ENCODE measurements around the gene ZNF444.

DNA sequence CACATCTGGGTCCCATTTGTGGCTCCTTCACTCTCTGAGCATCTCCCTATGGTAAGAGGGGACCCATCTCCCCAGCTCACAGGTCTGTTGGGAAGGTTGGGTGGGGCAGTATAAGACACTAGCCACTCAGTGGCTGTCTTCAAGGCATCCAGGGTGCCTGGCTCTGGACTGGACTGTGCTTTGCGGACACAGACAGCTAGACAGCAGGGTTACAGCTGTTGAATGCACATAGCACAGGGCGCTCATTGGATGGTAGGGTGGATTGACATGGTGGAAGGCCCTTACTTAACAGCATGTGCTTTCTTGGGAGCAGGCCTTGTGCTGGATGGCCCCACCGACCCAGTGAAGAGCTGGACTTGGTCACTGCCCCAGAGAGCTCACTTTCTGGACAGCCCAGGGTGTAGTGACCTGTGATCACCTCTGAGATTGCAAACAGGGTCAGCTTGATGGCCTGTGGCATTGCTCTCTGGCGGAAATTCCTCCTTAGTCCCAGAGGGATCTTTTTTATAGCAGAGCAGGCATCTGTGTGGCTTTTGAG, 1.9 kb downstream of the ZNF444 start:
- TF ChIP-seq, protein P1, sequence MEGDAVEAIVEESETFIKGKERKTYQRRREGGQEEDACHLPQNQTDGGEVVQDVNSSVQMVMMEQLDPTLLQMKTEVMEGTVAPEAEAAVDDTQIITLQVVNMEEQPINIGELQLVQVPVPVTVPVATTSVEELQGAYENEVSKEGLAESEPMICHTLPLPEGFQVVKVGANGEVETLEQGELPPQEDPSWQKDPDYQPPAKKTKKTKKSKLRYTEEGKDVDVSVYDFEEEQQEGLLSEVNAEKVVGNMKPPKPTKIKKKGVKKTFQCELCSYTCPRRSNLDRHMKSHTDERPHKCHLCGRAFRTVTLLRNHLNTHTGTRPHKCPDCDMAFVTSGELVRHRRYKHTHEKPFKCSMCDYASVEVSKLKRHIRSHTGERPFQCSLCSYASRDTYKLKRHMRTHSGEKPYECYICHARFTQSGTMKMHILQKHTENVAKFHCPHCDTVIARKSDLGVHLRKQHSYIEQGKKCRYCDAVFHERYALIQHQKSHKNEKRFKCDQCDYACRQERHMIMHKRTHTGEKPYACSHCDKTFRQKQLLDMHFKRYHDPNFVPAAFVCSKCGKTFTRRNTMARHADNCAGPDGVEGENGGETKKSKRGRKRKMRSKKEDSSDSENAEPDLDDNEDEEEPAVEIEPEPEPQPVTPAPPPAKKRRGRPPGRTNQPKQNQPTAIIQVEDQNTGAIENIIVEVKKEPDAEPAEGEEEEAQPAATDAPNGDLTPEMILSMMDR (IDR thresholded peaks at IDR 0.05), result no peak
- TF ChIP-seq POLR2A (IDR thresholded peaks at IDR 0.05; ENCODE audit: low read depth) (no peak), EP300 (IDR thresholded peaks at IDR 0.05) (no peak), POLR2AphosphoS5 (IDR thresholded peaks at IDR 0.05) (no peak)

Data from esophagus muscularis mucosa (tissue), 4 donors.